ENCODE data around the gene CEP350.
A peak's percentile ranks its signal among the peaks of the same experiment; 100 is the strongest.

The CEP350 gene

DNA sequence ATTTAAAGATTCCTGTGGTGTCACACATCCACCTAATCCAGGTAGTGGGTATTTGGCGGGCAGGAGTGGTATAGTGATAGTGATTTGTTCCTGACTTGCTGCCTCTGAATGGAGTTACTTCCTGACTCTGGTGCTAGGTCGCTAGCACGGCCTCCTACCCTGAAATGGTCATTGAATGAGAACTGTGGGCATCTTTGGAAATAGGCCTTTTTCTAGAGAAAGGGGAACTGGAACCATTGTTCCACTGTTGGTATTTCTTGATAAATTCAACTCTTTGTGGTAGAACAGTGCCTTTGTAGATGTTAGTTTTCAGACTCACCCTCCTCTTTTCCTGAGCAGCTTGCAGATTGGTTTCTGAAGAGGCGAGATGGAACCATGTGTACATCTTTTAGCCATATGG is 201.6 kb downstream of the CEP350 start:
- H3K9ac ChIP-seq (ENCODE audit: low read length in 2 of 2): no peak overlapping the region
- H3K4me3 ChIP-seq (ENCODE audit: low read length in 2 of 2): peak overlapping the region; percentile 92 to 99
- H3K27me3 ChIP-seq (ENCODE audit: control insufficient read depth in 1 of 2, insufficient read depth in 2 of 2, low read length in 2 of 2): no peaks in the 10 kb centered on the region
- H3K4me1 ChIP-seq (ENCODE audit: control insufficient read depth, insufficient read depth, low read length): peaks cover 25% of the 10 kb centered on the region
- no peak overlapping the region for H3K27ac ChIP-seq (ENCODE audit: low read length)
- no peaks in the 10 kb centered on the region for H3K36me3 ChIP-seq (ENCODE audit: control insufficient read depth in 2 of 2, insufficient read depth in 2 of 2, low read length in 2 of 2)
- H3K9me3 ChIP-seq (ENCODE audit: control insufficient read depth in 2 of 2, low read length in 2 of 2): no peaks in the 10 kb centered on the region

DNA sequence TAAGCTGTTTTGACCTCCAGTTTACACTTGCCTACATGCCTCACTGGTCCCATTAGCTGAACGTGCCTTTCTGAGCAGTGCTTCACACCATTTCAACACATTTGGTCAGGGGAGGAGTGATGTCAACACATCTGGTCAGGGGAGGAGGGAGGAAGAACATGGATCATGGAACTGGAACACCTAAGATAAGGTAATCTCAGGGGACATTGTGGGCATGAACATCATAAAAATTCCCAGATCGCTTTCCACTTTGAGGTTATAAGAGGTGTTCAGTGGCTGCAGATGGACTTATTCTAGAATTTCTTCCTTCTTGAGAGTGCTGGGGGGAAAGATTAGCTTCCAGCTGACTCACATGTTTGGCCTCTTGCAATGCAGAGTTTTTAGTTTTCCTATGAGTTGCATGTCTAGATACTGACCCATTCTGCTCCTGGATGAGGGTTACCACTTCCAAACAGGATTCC is 202.1 kb downstream of the CEP350 start:
- H3K4me3 ChIP-seq (ENCODE audit: low read length in 2 of 2): peak overlapping the region; percentile 26 to 99
- peaks cover 25% of the 10 kb centered on the region for H3K4me1 ChIP-seq (ENCODE audit: control insufficient read depth, insufficient read depth, low read length)
- H3K27ac ChIP-seq (ENCODE audit: low read length): no peak overlapping the region
- no peak overlapping the region for H3K9ac ChIP-seq (ENCODE audit: low read length in 2 of 2)
- H3K36me3 ChIP-seq (ENCODE audit: control insufficient read depth in 2 of 2, insufficient read depth in 2 of 2, low read length in 2 of 2): no peaks in the 10 kb centered on the region
- no peaks in the 10 kb centered on the region for H3K27me3 ChIP-seq (ENCODE audit: control insufficient read depth in 1 of 2, insufficient read depth in 2 of 2, low read length in 2 of 2)
- H3K9me3 ChIP-seq (ENCODE audit: control insufficient read depth in 2 of 2, low read length in 2 of 2): no peaks in the 10 kb centered on the region

DNA sequence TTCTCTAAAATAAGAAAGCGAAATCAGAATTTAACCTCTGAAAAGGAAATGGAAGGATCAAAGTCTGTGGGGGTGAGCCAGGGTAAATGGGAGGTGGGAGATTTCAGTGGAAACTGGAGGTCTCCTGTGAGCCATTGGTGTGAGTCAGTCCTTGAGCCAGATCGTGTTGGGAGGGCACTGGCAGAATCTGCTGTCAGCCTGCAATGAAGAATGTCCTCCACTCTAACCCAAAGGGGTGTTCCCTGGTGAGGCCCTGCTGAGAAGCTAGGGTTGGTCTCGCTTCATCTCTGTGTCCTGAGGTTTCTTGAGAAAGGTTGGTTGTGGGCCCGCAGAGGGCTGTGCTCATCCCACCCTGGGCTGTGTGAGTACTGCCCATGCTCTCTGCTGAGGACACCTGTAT is 202.5 kb downstream of the CEP350 start:
- Histone ChIP-seq H3K4me3 (ENCODE audit: low read length in 2 of 2) (peak overlapping the region; percentile 15 to 26), H3K9me3 (ENCODE audit: control insufficient read depth in 2 of 2, low read length in 2 of 2) (no peaks in the 10 kb centered on the region), H3K4me1 (ENCODE audit: control insufficient read depth, insufficient read depth, low read length) (peaks cover 25% of the 10 kb centered on the region), H3K9ac (ENCODE audit: low read length in 2 of 2) (no peak overlapping the region), H3K27ac (ENCODE audit: low read length) (no peak overlapping the region), H3K27me3 (ENCODE audit: control insufficient read depth in 1 of 2, insufficient read depth in 2 of 2, low read length in 2 of 2) (no peaks in the 10 kb centered on the region), H3K36me3 (ENCODE audit: control insufficient read depth in 2 of 2, insufficient read depth in 2 of 2, low read length in 2 of 2) (no peaks in the 10 kb centered on the region)

DNA sequence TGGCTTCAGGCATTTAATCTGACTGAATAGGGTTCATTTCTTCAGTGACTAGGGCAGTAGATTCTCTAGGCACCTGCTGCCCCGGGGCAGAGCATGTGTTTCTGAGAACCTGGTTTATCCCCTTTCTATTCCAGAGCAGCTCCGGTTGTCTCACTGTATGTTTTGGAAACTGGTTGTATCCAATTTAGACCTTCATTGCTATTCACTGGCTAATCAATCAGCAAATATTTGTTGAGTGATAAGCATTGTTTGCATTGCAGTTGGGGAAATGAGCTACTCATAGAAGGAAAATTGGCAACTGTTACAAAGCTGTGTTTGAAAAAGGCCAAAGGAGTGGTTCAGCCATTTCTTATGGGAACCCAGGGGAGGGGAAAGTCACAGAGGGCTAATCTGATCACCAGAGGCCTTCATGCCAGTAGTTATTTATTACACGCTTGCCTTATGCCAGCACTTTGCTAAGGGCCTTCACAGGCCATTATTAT is 203.0 kb downstream of the CEP350 start:
- H3K27ac ChIP-seq (ENCODE audit: low read length): no peak overlapping the region
- no peaks in the 10 kb centered on the region for H3K9me3 ChIP-seq (ENCODE audit: control insufficient read depth in 2 of 2, low read length in 2 of 2)
- no peak overlapping the region for H3K9ac ChIP-seq (ENCODE audit: low read length in 2 of 2)
- H3K36me3 ChIP-seq (ENCODE audit: control insufficient read depth in 2 of 2, insufficient read depth in 2 of 2, low read length in 2 of 2): no peaks in the 10 kb centered on the region
- peaks cover 25% of the 10 kb centered on the region for H3K4me1 ChIP-seq (ENCODE audit: control insufficient read depth, insufficient read depth, low read length)
- peak overlapping the region in 1 of 2 donors; percentile 15 for H3K4me3 ChIP-seq (ENCODE audit: low read length in 2 of 2)
- no peaks in the 10 kb centered on the region for H3K27me3 ChIP-seq (ENCODE audit: control insufficient read depth in 1 of 2, insufficient read depth in 2 of 2, low read length in 2 of 2)

DNA sequence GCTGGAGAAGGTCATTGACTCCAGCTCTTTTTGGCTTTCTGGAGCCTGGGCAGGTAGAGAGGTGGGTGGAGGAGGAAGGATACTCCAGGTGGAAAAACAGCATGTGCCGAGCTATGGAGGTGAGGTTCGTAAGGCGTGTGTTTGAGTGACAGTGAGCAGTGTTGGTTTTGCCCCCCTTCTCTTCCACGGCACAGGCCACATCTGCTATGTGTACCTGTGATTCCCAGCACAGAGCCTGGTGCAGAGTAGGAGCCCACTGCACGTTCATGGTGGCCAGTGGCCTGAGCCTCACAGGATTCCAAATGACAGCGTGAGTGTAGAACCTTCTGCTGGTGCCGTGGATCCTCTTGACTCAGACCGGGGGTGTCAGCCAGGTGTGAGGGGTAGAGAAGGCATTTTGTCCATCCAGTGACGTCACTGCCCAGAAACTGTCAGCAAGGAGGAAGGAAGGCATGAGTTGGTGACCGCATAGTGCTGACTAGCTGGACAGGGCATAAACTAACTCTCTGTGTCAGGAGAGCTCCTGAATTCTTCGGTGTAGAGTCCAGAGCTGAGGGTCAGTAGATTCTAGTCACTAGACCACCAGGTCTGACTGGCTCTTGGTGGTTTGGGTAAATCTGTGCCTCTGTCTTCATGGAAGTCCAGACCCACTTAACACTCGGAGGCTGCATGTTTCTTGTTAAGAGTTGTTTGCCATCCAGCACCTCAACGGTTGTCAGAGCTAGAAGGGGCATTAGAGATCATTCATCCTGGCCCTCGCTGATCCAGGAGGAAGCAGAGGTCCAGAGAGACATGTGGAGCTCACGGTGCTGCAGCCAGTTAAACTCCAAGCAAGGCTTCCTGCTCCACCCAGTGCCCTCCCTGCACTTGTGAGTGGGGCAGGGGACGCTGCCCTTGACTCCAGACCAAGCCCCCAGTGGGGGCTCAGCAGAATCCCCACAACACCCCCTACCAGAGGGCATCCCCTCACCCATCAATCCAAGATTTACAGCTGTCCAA is 203.8 kb downstream of the CEP350 start:
- Histone ChIP-seq H3K4me1 (ENCODE audit: control insufficient read depth, insufficient read depth, low read length) (peaks cover 25% of the 10 kb centered on the region), H3K27me3 (ENCODE audit: control insufficient read depth in 1 of 2, insufficient read depth in 2 of 2, low read length in 2 of 2) (no peaks in the 10 kb centered on the region), H3K4me3 (ENCODE audit: low read length in 2 of 2) (no peak overlapping the region), H3K27ac (ENCODE audit: low read length) (no peak overlapping the region), H3K9me3 (ENCODE audit: control insufficient read depth in 2 of 2, low read length in 2 of 2) (no peaks in the 10 kb centered on the region), H3K36me3 (ENCODE audit: control insufficient read depth in 2 of 2, insufficient read depth in 2 of 2, low read length in 2 of 2) (no peaks in the 10 kb centered on the region), H3K9ac (ENCODE audit: low read length in 2 of 2) (no peak overlapping the region)

DNA sequence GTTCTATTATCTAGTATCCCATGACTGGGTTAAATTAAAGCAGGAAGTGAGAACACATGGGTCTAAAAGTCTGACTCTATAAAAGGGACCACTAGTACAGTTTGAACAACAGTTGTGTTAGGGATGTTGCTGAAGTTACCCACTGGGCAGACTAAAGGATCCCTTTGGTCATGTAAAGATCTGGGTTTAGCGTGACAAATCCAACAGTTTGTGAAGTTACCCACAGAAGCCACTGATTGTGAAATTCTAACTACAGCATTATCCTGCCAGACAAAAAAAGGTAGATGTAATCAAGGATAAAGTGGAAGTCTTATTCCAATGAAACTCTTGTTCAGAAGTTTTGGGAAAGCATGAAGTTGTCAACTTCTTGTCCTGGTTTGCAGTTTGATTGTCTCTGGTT is 205.7 kb downstream of the CEP350 start:
- H3K4me1 ChIP-seq (ENCODE audit: control insufficient read depth, insufficient read depth, low read length): peaks cover 19% of the 10 kb centered on the region
- H3K9me3 ChIP-seq (ENCODE audit: control insufficient read depth in 2 of 2, low read length in 2 of 2): no peaks in the 10 kb centered on the region
- no peaks in the 10 kb centered on the region for H3K27me3 ChIP-seq (ENCODE audit: control insufficient read depth in 1 of 2, insufficient read depth in 2 of 2, low read length in 2 of 2)
- no peak overlapping the region for H3K4me3 ChIP-seq (ENCODE audit: low read length in 2 of 2)
- H3K27ac ChIP-seq (ENCODE audit: low read length): no peak overlapping the region
- no peak overlapping the region for H3K9ac ChIP-seq (ENCODE audit: low read length in 2 of 2)
- no peaks in the 10 kb centered on the region for H3K36me3 ChIP-seq (ENCODE audit: control insufficient read depth in 2 of 2, insufficient read depth in 2 of 2, low read length in 2 of 2)

DNA sequence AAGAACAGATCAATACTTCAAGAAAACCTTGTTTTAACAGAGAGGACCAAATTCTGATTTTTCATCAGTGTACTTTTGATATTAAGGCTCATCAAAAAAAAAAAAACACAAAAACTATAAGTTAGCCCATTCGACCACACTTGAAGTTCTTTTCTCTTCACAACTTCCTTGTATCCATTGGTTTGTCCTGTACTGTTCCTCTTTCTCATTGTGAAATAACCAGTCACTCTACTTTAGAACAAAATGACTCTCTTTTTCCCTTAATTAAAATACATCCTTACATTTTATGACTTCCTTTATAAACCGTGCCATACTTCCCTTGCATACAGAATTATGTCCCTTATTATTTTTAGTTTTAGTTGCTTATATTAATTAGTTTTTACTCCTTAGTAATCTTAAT is 208.4 kb downstream of the CEP350 start:
- H3K27ac ChIP-seq (ENCODE audit: low read length): no peak overlapping the region
- H3K27me3 ChIP-seq (ENCODE audit: control insufficient read depth in 1 of 2, insufficient read depth in 2 of 2, low read length in 2 of 2): no peaks in the 10 kb centered on the region
- H3K4me1 ChIP-seq (ENCODE audit: control insufficient read depth, insufficient read depth, low read length): peaks cover 26% of the 10 kb centered on the region

More for the DNA sequence above, 208.4 kb downstream of the CEP350 start:
- no peaks in the 10 kb centered on the region for H3K36me3 ChIP-seq (ENCODE audit: control insufficient read depth in 2 of 2, insufficient read depth in 2 of 2, low read length in 2 of 2)
- H3K9ac ChIP-seq (ENCODE audit: low read length in 2 of 2): no peak overlapping the region
- no peaks in the 10 kb centered on the region for H3K9me3 ChIP-seq (ENCODE audit: control insufficient read depth in 2 of 2, low read length in 2 of 2)
- H3K4me3 ChIP-seq (ENCODE audit: low read length in 2 of 2): no peak overlapping the region
